K562 (cell line): ENCODE results near the gene KIF23. TPM values are rescaled to one million over a fixed set of nuclear protein-coding genes. Genes with fewer than 3 reads are reported as not detected.

Experiments used
- ATAC-seq: fragments of 200-7000 bp; cut with Tn5 transposase; 3 replicates; pipeline ENCODE4 v1.9.1; 2020; ENCODE audit warnings: moderate library complexity
- BruUV-seq: library from RNA; stranded (reverse); fragments of 400-500 nt; replicated peaks from 2 replicates; lab custom pipeline; 2021; lab: Mats Ljungman, UMichigan
- CTCF ChIA-PET: fragments of 300-600 bp; formaldehyde crosslinking; extraction: SDS; loops from one replicate; lab custom pipeline; 2021; ENCODE audit warnings: low intra/inter-chr PET ratio; lab: Yijun Ruan, JAX
- POLR2A ChIA-PET: fragments of 300-600, 350-650 bp; sonication (Branson Sonifier 250); formaldehyde crosslinking; extraction: SDS; loops from one replicate; lab custom pipeline; 2021; ENCODE audit warnings: antibody characterized with exemption, inconsistent platforms; lab: Yijun Ruan, JAX
- DNase-seq, 4 experiments: peaks; one replicate each; pipeline versions ENCODE4 v3.0.0 to v3.0.0-alpha.2; 2011 to 2018; ENCODE audit warnings: low spot score in 3 of 4, mixed read lengths in 3 of 4; ENCODE audit errors: extremely low read depth in 1 of 4
- FAIRE-seq: peaks from 2 replicates; lab custom pipeline; 2011; peaks lifted over from hg19 to GRCh38; lab: Jason Lieb, UNC
- H2AFZ ChIP-seq: 2 replicates; pipeline ENCODE4 v1.6.0; 2011; ENCODE audit warnings: low read depth, low read length, control low read depth, inconsistent platforms
- H3K27ac ChIP-seq: fragments of 200-600 bp; 3 replicates; pipeline ENCODE4 v1.8.0; 2011; ENCODE audit warnings: low read depth, mild to moderate bottlenecking, control low read depth, inconsistent platforms, low read length, moderate library complexity, mixed read lengths; ENCODE audit errors: extremely low read depth
- H3K27me3 ChIP-seq, 2 experiments: fragments of 300-600 bp in 1 of 2; 2 replicates in 1 of 2; 3 replicates in 1 of 2; pipeline versions ENCODE4 v1.6.0 to v1.8.0; 2011; ENCODE audit warnings: inconsistent platforms in 2 of 2, low read length in 2 of 2, mild to moderate bottlenecking in 1 of 2, mixed read lengths in 1 of 2, moderate library complexity in 1 of 2; ENCODE audit not compliant: control insufficient read depth in 2 of 2, insufficient read depth in 2 of 2
- H3K36me3 ChIP-seq: fragments of 300-600 bp; 3 replicates; pipeline ENCODE4 v1.8.0; 2011; ENCODE audit warnings: mild to moderate bottlenecking, low read length, inconsistent platforms; ENCODE audit not compliant: control insufficient read depth, insufficient read depth
- H3K4me1 ChIP-seq, 2 experiments: fragments of 200-600 bp in 1 of 2; replicated peaks in 1 of 2; 2 replicates in 1 of 2; 3 replicates in 1 of 2; pipeline versions ENCODE4 v1.5.1 to v1.8.0; 2011; ENCODE audit warnings: inconsistent platforms in 2 of 2, low read length in 2 of 2, mild to moderate bottlenecking in 1 of 2, mixed read lengths in 1 of 2, moderate library complexity in 1 of 2; ENCODE audit not compliant: control insufficient read depth in 2 of 2, insufficient read depth in 2 of 2
- H3K4me2 ChIP-seq: 2 replicates; pipeline ENCODE4 v1.6.1; 2011; ENCODE audit warnings: low read length, control low read depth, inconsistent platforms, mixed read lengths; ENCODE audit not compliant: insufficient read depth
- H3K4me3 ChIP-seq: fragments of 200-600 bp; sonication (generic), shearing (Covaris generic); 2 replicates; pipeline ENCODE4 v1.5.1; 2016; ENCODE audit warnings: control low read depth, inconsistent platforms
- H3K79me2 ChIP-seq: fragments of 200-600 bp; 3 replicates; pipeline ENCODE4 v1.8.0; 2011; ENCODE audit warnings: low read length, inconsistent platforms; ENCODE audit not compliant: control insufficient read depth, insufficient read depth
- H3K9ac ChIP-seq, 2 experiments: 2 replicates each; pipeline versions ENCODE4 v1.6.0 to v1.6.1; 2011; ENCODE audit warnings: low read depth in 2 of 2, low read length in 2 of 2, control low read depth in 1 of 2, inconsistent platforms in 1 of 2, mild to moderate bottlenecking in 1 of 2, mixed read lengths in 1 of 2; ENCODE audit not compliant: insufficient read depth in 1 of 2
- H3K9me1 ChIP-seq: one replicate; pipeline ENCODE4 v1.6.0; 2011; ENCODE audit warnings: inconsistent platforms, mild to moderate bottlenecking, low read length, moderate library complexity; ENCODE audit not compliant: control insufficient read depth, insufficient read depth
- H3K9me3 ChIP-seq: replicated peaks from 2 replicates; pipeline ENCODE4 v1.5.1; 2011; ENCODE audit warnings: low read depth, low read length, inconsistent platforms; ENCODE audit not compliant: control insufficient read depth, insufficient read depth
- H4K20me1 ChIP-seq: replicated peaks from 2 replicates; pipeline ENCODE4 v1.6.1; 2011; ENCODE audit warnings: low read length, inconsistent platforms, mixed read lengths; ENCODE audit not compliant: control insufficient read depth, insufficient read depth
- ARHGAP35 ChIP-seq: fragments of 450-650 bp; IDR thresholded peaks from 2 replicates; pipeline ENCODE4 v1.6.1; 2018; ENCODE audit not compliant: partially characterized antibody
- ARID2 ChIP-seq: fragments of 450-650 bp; IDR thresholded peaks from 2 replicates; pipeline ENCODE4 v1.6.1; 2017; ENCODE audit warnings: antibody characterized with exemption, mild to moderate bottlenecking
- DDX20 ChIP-seq: fragments of 450-650 bp; IDR thresholded peaks from 2 replicates; pipeline ENCODE4 v1.6.1; 2016; ENCODE audit warnings: missing genetic modification characterization, low read depth, mild to moderate bottlenecking, missing compliant biosample characterization, moderate library complexity
- HMBOX1 ChIP-seq: sonication (generic); IDR thresholded peaks from 2 replicates; pipeline ENCODE4 v1.6.1; 2016
- HSF4 ChIP-seq: fragments of 250-450 bp; sonication (Bioruptor Pico); IDR thresholded peaks from 2 replicates; pipeline ENCODE4 v2.1.2; 2022; ENCODE audit warnings: mild to moderate bottlenecking, moderate library complexity, borderline replicate concordance
- NBN ChIP-seq: fragments of 450-650 bp; IDR thresholded peaks from 2 replicates; pipeline ENCODE4 v1.6.1; 2016; ENCODE audit warnings: low read depth, mild to moderate bottlenecking
- SAFB ChIP-seq: fragments of 200-400 bp; formaldehyde crosslinking; IDR thresholded peaks from 2 replicates; pipeline ENCODE4 v1.6.1; 2017; ENCODE audit warnings: low read depth, low read length, borderline replicate concordance
- TBP ChIP-seq: optimal IDR thresholded peaks from 2 replicates; pipeline ENCODE3; 2011; ENCODE audit warnings: low read depth, low read length, improper control_type of control experiment
- ZNF551 ChIP-seq: fragments of 250-450 bp; sonication (Bioruptor Pico); IDR thresholded peaks from 2 replicates; pipeline ENCODE4 v1.5.0; 2021; ENCODE audit warnings: mild to moderate bottlenecking, moderate library complexity
- WGBS: fragments of 100-300 bp; shearing (Covaris generic); methylation state at CpG from one replicate; pipeline ENCODE4 v1.1.6; 2016; ENCODE audit warnings: low coverage, mixed read lengths; ENCODE audit not compliant: insufficient coverage; ENCODE audit errors: missing lambda C conversion rate; 5-methylcytosine and 5-hydroxymethylcytosine counted together
- in situ Hi-C: fragments of 300-500 bp; cut with MboI; formaldehyde crosslinking; loops from 4 replicates; pipeline ENCODE4 v1.15.0; 2018; ENCODE audit warnings: inconsistent platforms, mixed read lengths
- intact Hi-C: fragments of 100-400 bp; cut with micrococcal nuclease; formaldehyde crosslinking; loops from 2 replicates; pipeline ENCODE4 v1.14.2; 2022
- polyA plus RNA-seq, 8 experiments: library from polyadenylated mRNA; depleted of rRNA in 4 of 8; stranded (reverse) in 5 of 8; unstranded in 3 of 8; fragments of >200 nt; fragmentation: Nextera tagmentation in 2 of 8; fragmentation: Illumina TruSeq in 1 of 8; extraction: Ambion mirVana in 2 of 8; extraction: Trizol in 1 of 8; gene quantifications; 2 replicates each; pipeline versions ENCODE4 v1.2.1 to v1.2.3, GENCODE V29; 2011 to 2014; ENCODE audit warnings: inconsistent platforms in 1 of 8, missing spikeins in 1 of 8
- total RNA-seq, 7 experiments: library from RNA; depleted of rRNA in 6 of 7; stranded (reverse); fragments of >200 nt in 6 of 7; fragmentation: Illumina TruSeq in 2 of 7; extraction: Trizol in 2 of 7; gene quantifications; 2 replicates each; pipeline versions ENCODE4 v1.2.1 to v1.2.3, GENCODE V29; 2011 to 2021; ENCODE audit warnings: low replicate concordance in 1 of 7

KIF23 gene
- total and polyA plus RNA-seq, 9 of the 15 experiments (the other 6 are each of a cell fraction or from before 2014, with no cell fraction given): 29.4 to 58.2 (median 41.9) TPM

DNA sequence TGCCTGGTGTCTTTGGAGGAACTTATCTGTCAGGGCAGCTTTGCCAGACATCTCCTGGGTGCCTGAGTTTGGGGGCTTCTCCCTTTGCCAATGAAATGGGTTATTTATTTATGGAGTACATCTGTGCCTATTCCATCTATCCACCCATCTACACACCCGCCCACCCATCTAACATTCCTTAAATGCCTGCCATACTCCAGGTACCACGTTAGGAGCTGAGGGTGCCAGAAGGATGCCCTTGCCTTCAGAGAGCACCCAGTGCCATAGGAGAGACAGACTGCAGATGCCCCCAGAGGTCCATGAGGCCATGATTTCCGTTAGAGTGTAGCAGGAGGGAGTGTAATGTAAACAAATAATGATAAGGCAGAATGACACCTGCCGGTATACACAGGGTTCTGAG lies 21.8 kb upstream of the KIF23 start:
- no peaks in the 10 kb centered on the region for H3K9me1 ChIP-seq
- 4% methylated on average over 4 of the region's 4 CpGs for WGBS
- intact Hi-C loops: loop anchor here (10.0 kb wide), 1 partner anchor 88 kb away; no protein-coding TSS in a partner anchor
- H3K4me2 ChIP-seq: no peak overlapping the region
- no TSS peak for BruUV-seq
- no peaks in the 10 kb centered on the region for H3K9me3 ChIP-seq
- TF ChIP-seq HMBOX1 (no peak), SAFB (no peak), HSF4 (CRISPR knock-in tag) (no peak), TBP (no peak), ARID2 (no peak), ARHGAP35 (no peak), ZNF551 (CRISPR knock-in tag) (no peak), DDX20 (tag) (no peak), NBN (no peak)
- POLR2A ChIA-PET: no interaction called here
- FAIRE-seq (no peak), ATAC-seq (no peak), DNase-seq (no peak)
- H3K36me3 ChIP-seq: no peaks in the 10 kb centered on the region
- CTCF ChIA-PET: no interaction called here
- H3K4me1 ChIP-seq: peaks cover 0 to 8% of the 10 kb centered on the region in 2 experiments; a peak in 2 of 5 replicates
- no peak overlapping the region for H3K27ac ChIP-seq
- no peak overlapping the region for H2AFZ ChIP-seq
- in situ Hi-C loops: no loop called here
- H3K27me3 ChIP-seq: peaks cover 11 to 69% of the 10 kb centered on the region in 2 experiments; a peak in 4 of 5 replicates
- H3K4me3 ChIP-seq: no peak overlapping the region
- H3K79me2 ChIP-seq: no peaks in the 10 kb centered on the region
- H4K20me1 ChIP-seq: peaks cover 10% of the 10 kb centered on the region; the same call in 1 of the 2 replicates
- no peak overlapping the region for H3K9ac ChIP-seq
